GM18519 (cell line): ENCODE results near the gene NECAB2.
"Not testable (repeated sequence)": the region's sequence is repeated elsewhere in the genome, so short reads cannot be mapped to it uniquely, and the experiment has no call there.

ENCODE experiments used
- ATAC-seq: cut with Tn5 transposase; IDR thresholded peaks from one replicate; pipeline ENCODE4 v1.9.1; 2021; ENCODE audit warnings: mild to moderate bottlenecking, moderate library complexity; ENCODE audit not compliant: unreplicated experiment, low FRiP score

NECAB2 gene

DNA sequence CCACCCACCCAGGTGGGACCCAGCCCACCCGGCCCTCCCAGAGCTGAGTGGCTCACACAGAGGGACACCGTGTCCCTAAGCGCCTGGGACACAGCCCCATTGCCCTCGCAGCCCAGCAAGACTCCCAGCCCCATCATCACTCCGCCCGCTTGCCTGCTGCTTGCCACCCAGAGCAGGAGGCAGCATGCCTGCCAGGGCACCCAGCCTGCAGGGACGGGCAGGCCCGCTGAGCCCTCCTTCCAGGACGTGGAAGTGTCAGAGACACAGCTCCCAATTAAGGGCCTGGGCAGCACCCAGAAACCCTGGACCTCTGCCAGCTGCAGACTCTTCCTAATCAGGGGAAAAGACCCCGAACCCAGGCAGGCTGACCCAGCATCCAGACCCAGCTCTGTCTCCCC, 32.2 kb upstream of the NECAB2 start:
- no peak for ATAC-seq

DNA sequence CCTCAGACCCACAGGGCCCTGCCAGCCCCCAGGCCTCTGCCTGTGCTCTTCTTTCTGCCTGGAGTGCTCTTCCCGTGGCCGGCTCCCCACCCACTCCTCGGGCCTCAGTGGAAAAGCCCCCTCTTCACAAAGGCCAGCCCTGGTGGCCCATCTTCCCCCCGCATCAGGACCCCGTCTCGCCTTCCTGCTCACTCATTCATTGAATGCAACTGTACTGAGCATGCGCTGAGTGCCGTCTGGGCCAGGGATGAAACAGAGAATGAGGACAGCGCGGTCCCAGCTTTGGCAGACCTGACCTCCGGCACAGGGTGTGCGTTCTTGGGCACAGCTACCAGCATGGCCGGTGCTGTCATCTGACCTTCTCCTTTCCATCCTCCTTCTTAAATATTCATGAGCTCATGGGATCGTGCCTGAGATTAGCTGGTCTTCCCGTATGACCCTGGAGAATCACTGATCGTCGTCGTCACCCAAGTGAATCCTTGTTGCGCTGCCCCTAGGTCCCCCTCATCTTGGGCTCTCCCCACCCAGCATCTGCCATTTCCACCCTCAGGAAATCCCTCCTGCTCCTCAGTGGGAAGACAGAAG, 31.4 kb upstream of the NECAB2 start:
- no peak for ATAC-seq

DNA sequence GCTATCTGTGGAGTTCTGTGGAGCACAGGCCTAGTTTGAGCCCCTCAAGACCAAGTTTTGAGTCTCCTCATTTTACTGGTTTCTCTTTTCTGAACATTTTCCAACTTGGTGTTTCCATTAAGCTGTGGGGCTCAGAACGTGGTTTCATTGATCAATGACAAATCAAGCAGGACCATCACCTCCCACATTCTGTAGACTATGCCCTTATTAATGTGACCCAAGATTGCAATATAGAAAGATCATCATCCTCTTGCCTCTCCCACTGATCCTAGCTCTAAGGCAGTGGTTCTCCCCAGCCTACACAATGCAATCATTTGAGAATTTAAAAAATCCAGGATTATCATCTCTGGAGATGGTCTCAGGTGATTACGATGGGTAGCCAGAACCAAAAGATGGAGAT, 30.8 kb upstream of the NECAB2 start:
- ATAC-seq, result no peak

DNA sequence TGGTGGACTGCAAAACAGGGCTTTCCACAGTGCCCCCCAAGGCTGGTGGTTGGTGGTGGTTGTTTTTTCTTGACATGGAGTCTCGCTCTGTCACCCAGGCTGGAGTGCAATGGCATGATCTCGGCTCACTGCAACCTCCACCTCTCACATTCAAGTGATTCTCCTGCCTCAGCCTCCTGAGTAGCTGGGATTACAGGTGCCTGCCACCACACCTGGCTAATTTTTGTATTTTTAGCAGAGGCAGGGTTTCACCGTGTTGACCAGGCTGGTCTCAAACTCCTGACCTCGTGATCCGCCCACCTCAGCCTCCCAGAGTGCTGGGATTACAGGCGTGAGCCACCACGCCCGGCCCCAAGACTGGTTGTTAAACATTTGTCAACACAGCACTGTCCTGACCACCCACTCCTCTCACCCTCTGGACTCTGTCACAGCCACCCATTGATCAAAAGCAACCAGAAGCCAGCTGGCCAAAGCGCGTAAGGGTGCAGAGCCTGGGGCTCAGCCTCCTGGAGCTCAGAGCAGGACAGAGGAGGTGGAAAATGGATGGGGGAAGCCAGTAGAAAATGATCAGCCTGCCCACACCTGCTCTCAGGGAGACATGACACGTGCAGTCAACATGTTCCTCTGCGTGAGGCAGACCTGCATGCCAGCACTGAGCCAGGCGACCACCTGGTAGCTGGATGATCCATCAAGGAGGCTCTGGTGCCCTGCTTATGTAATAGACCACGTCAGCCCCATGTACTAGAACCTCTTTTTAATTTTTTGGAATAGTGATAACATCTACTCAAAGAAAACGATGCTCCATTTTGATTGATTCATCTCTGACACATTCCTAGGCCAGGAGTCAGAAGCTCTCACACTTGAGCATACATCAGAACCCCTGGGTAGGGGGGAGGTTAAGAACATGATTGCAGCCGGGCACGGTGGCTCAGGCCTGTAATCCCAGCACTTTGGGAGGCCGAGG, 29.8 kb upstream of the NECAB2 start:
- no peak for ATAC-seq

DNA sequence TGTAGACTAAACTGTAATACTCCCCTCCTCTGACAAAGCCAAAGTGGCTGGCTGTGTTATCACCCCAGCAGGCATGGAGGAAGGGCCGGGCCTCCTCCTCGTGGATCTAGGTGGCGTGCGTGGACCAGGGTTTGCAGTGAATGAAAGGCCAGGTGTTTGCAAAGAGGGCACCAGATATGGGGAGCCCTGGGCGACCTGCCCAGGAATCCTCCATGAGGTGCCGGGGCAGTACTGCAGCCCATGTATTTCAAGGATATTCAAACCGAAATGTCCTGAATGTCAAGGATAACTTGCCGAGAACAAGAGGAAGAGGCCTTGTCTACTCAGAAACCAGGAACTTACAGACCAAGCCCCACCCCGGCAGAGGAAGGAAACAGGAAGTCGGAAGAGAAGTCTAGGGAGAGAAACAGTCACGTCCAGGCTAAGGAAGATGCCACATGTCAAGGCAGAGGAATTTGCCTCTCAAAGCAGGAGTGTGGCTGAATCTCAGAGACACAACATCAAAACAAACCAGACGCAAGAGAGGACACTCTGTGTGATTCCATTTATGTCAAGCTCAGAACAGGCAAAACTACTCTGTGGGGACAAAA, 28.7 kb upstream of the NECAB2 start:
- ATAC-seq, result no peak

DNA sequence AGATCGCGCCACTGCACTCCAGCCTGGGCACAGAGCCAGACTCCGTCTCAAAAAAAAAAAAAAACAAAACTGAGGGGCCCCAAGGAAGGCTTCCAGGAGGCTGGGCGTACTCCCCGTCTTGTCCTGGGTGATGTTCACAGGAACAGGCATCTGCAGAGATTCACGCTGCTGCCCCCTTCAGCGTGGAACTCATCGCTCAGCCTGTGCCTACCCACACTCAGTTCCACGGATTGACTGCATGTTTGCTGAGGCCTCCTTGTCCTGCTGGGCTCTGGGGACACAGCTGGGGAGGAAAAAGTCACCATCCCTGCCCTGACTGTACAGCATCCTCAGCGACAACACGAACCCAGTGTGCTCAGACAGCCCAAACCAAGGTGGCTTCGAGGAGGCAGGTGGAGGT, 27.9 kb upstream of the NECAB2 start:
- no peak for ATAC-seq

DNA sequence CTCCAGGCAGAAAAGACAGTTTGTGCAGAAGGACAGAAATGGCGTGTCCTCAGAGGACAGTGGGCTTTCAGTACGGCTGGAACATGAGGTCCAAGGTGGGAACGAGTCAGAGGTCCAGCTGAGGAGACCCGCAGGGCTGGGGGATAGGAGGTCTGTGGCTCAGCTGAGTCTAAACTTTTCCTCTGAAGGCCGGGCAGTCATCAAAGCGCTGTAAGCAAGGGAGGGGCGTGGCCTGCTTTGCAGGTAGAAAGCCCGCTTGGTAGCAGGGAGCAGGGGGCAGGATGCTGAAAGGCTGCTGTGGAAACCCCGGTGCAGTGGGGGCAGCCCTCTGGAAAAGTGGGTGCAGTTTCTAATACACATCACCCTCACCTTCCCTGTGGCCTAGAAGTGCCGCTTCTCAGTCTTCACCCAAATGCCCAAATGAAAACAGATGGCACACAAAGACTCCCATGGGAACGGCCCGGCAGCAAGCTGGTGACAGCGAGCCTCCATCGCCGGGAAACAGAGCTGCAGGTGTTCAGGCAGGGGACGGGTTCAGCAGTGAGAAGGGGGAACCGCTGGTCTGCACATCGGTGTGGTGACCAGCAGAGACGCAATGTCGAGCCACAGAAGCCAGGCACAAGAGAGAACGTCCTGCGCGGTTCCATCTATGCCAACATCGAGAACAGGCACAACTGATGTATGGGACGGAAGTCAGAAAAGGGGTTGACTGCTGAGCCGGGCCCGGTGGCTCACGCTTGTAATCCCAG, 27.2 kb upstream of the NECAB2 start:
- no peak for ATAC-seq

DNA sequence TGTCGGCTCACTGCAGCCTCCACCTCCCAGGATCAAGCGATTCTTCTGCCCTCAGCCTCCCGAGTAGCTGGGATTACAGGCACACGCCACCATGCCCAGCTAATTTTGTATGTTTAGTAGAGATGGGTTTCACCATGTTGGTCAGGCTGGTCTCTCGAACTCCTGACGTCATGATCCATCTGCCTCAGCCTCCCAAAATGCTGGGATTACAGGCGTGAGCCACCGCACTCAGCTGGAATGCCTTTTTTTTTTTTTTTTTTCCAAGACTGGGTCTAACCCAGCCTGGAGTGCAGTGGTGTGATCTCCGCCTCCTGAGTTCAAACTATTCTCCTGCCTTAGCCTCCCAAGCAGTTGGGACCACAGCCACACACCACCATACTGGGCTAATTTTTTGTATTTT, 26.5 kb upstream of the NECAB2 start:
- not testable (repeated sequence) for ATAC-seq

DNA sequence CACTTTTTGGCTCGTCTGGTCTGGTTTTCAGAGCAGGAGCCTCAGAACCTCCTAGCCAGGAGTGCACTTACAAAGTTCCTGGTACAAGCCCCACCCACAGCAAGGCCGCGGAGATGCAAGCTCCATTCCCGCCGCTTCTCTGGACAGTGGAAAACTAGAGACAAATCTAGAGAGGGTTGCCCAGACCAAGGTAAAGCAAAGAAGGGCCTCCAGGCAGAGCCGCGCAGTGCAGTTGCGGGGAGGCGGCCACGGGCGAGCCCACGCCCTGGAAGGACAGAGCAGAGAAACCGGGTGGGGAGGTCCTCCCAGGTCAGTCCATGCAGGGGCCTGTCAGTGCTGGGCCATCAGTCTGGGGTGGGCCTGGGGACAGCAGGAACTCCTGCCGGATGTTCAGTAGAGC, 26.0 kb upstream of the NECAB2 start:
- ATAC-seq, result no peak

DNA sequence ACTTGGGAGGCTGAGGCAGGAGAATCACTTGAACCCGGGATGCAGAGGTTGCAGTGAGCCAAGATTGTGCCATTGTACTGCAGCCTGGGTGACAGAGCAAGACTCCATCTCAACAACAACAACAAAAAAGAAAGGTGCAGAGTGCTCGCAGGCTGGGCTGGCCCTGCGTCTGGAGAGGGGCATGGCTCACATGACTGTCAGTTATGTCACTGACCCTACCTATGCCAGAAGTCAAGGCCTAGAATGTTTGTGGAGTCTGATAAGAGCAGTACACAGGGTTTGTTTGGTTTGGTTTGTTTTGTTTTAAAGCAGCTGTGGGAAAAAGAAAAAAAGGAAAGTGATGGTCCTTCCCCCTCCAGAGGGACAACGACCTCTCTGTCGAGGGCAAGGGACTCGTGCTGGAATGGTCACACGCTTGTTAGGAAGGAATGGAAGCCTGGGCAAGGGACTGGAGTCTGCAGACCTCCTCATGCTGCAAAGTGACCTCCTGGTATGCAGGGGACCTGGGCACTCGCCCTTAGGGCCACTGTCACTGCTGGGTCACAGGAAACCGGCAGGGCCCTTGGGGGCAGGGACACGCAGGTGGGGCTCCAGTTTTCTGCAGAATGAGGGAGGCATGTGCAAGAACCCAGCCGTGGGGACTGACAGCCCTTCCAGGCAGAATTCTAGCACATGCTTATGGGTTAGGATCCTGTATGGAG, 25.1 kb upstream of the NECAB2 start:
- ATAC-seq, result no peak

DNA sequence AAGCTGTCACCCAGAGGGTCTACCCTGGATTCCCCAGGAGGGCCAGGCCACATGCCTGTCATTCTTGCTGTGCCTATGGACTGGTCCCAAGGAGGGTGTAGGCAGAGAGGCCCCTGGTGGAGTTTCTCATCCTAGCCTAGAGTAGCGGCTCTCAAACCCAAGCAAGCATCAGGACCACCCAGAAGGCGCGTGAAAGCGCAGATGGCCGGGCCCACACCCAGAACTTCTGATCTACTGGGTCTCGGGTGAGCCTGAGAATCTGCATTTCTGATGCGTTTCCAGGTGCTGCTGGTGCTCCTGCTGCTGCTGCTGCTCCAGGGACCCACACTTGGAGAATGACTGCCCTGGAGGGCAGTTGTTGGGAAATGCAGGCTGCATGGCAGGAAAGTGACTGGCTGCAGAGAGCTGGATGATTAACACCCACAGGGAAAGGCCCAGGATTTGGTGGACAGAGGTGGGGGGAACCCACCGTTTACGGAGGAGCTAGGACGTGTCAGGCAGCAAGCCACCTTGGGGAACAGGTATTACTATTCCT, 24.5 kb upstream of the NECAB2 start:
- ATAC-seq, result no peak

DNA sequence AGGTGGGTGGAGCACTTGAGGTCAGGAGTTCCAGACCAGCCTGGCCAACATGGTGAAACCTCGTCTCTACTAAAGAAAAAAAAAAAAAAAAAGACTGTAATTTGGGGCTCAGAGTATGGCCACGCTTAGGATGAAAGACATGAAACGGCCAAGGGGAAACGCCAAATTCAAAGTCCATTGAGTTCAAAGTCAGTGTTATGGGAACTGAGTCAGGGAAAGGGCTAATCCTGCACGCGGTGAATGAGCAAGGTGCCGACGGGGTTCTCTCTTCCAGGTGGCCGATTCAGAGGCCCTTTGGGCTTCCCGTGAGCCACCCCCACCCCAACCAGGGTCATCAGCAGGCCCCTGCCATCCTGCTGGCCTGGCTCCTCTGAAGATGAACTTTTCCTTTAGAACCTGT, 22.5 kb upstream of the NECAB2 start:
- no peak for ATAC-seq

DNA sequence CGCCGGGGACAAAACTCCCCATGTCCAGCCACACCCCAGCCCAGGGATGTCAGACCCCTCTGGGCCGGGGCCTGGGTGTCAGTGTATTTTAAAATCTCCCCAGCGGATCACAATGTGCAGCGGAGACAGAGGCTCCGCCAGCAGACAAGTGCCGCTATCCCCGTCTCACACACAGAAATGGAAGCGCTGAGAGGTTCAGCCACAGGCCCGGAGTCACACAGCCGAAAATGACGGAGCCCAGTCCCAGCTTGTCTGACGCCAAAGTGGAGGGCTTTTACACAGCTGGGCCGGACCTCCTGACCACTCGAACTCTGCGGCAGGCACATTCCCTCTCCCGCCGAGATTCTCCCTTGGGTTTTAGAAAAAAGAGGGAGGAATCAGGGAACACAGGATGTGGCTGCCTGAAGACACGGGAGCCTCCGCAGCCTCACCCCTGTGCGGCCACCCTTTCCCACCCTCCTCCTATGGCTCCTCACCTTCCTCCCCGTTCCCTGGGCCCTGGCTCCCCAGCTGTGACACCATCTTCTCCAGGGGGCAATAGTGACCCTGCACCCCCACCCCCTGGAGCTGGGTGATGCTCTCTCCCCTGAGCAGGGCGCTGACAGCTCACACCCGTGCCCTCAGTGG, 21.8 kb upstream of the NECAB2 start:
- ATAC-seq, result no peak

DNA sequence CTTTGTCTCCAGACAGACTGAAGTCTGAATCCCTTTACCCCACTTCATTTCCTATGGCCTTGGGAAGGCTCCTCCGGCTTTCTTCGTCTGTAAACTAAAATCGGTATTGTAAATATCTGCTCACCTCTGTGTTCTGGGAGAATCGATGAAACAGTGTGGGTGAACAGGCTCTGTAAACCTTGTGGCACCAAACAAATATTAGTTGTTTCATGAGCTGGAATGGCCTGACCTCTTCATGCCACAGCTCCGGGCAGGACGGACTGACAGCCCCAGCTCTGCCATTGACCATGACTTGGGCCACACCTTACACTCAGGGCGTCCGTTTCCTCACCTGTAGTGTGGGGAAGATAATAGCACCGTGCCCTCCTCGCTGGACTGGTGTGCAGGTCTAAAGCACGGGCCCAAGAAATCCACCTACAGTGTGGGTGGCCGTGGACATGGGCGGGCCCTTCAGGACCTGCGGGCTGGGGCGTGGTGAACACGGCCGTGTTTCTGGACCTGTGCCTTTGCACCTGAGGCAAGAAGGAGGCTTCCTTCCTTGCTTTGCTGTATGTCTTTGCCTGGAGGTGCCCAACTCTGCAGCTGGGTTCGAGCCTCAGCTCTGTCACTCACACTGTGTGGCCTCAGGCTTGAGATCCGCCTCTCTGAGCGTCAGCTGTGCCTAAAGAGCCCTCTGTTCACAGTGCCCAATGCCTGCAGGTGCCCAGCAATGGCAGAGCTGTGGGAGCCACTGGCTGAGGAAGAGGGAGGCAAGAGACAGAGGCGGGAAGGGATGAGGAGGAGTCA, 21.1 kb upstream of the NECAB2 start:
- no peak for ATAC-seq

DNA sequence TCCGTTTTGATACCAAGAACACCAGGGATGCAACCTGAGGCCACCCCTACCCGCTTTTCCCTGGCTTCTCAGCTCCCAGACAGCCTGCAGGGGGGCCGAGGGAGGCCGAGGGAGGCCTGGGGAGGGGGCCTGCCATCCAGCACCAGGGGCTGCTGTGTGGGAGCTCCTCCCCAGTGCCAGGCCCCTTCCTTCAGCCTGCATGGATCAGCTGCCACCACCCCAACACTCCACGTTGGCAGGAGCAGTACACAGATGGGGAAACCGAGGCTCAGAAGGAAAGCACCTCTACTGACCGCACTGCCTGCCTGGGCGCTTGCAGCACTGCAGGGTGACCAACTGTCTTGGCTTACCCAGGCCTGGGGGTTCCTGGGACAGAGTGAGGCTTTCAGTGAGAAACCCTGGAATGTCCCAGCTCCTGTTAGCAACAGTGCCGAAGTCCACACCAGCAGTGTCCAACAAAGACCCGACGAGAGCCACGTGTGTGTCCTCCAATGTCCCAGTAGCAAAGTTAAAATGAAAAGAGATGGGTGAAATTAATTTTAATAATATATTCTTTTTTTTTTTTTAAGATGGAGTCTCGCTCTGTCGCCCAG, 20.3 kb upstream of the NECAB2 start:
- no peak for ATAC-seq

DNA sequence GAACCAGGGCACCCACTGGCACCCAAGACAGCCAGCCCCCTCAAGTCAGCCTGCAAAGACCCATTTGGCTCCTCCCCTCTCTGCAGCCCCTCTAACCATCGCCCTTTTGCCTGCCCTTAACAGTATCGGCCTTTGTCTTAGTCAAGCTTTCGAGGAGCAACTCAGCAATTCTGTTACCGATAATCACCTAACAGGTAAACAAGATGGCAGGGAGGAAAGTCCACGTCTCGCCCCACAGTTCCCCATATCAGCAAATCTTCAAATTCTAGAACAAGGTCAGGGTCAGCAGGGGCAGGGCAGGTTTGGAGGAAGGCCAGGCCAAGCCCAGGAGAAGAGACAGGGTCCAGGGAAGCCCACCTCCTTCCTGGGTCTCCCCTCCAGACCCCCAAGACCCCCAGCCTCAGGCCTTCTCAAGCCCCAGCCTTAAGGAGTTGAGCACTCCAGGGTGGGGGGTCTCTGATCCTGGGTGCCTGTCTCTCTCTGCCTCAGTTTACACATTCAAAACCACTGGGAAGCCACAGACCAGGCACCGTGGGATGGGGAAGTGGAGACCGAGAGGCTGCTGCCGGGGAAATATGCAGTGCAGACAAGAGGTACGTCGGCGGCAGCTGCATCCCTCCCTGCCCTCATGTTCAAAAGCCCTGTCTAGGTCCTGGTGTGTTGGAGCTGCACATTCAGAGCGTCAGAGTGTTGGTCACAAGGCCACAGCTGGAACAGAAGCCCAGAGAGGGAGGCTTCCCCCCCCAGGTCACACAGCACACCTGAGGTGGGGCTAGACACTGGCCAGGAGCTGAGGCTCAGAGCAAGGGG, 18.9 kb upstream of the NECAB2 start:
- no peak for ATAC-seq

DNA sequence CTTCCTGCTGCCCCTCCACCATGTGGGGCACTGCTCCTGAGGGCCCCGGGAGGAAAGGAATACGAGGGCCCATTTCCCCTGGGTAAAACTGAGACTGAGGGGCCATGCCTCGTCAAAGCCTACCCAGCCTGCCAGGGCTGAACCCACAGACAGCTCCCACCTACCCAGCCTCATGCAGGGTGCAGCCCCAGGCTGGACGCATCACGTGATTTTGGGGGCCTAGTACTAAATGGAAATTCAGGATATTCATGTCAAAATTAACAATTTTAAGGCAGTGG, 18.4 kb upstream of the NECAB2 start:
- ATAC-seq, result no peak

DNA sequence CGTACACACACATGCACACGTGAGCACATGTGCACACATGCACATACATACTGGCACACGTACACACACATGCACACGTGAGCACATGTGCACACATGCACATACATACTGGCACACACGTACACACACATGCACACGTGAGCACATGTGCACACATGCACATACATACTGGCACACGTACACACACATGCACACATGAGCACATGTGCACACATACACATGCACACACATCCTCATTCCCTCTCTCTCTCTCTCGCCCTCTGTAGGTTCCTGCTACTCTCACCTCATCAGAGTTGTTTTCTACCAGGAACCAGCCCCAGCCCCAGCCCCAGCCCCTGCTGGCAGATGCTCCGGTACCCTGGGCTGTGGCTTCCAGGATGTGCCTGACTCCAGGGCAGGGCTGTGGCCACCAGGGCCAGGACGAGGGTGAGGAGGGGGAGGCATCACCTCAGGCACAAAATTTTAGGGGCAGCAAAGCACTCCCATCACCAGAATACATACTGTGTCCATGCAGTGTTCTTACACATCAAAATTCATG, 17.1 kb upstream of the NECAB2 start:
- ATAC-seq, result not testable (repeated sequence)
